H1 (cell line): Measurements from ENCODE around the gene SEMA4C. TPM values are rescaled to one million over a fixed set of nuclear protein-coding genes. Genes with fewer than 3 reads are reported as not detected.

Experiments used
- CBX8 ChIP-seq: fragments of 300-800, 300-1000 bp; sonication (generic); IDR thresholded peaks from 2 replicates; pipeline ENCODE4 v1.7.1; 2016; ENCODE audit warnings: low read depth, low read length, borderline replicate concordance
- CHD2 ChIP-seq: IDR thresholded peaks from 2 replicates; pipeline ENCODE4 v1.6.1; 2012; ENCODE audit warnings: low read length, improper control_type of control experiment
- CTCF ChIP-seq, 3 experiments: IDR thresholded peaks; 1 replicate in 2 of 3; 2 replicates in 1 of 3; pipeline versions ENCODE4 v1.5.1 to v1.6.1; 2011; ENCODE audit warnings: low read length in 3 of 3, mild to moderate bottlenecking in 3 of 3, inconsistent platforms in 2 of 3, low read depth in 1 of 3, moderate library complexity in 1 of 3; ENCODE audit not compliant: insufficient read depth in 1 of 3; ENCODE audit errors: control extremely low read depth in 1 of 3
- E2F6 ChIP-seq: IDR thresholded peaks from 2 replicates; pipeline ENCODE4 v1.6.1; 2012; ENCODE audit warnings: inconsistent platforms
- EGR1 ChIP-seq: IDR thresholded peaks from 2 replicates; pipeline ENCODE4 v1.6.1; 2011; ENCODE audit warnings: low read depth, low read length, borderline replicate concordance
- GTF2F1 ChIP-seq: IDR thresholded peaks from 2 replicates; pipeline ENCODE4 v1.6.1; 2012; ENCODE audit warnings: low read depth, low read length, improper control_type of control experiment, borderline replicate concordance
- HDAC6 ChIP-seq: IDR thresholded peaks from one replicate; pipeline ENCODE4 v1.7.1; 2012; ENCODE audit warnings: low read depth, mild to moderate bottlenecking, inconsistent platforms, low read length, moderate library complexity
- JUN ChIP-seq: IDR thresholded peaks from 2 replicates; pipeline ENCODE4 v1.6.1; 2011; ENCODE audit warnings: low read depth, mild to moderate bottlenecking, improper control_type of control experiment, low read length
- KDM1A ChIP-seq: fragments of 200-600, 300-600 bp; sonication (generic); IDR thresholded peaks from 2 replicates; pipeline ENCODE4 v1.7.1; 2016; ENCODE audit warnings: mild to moderate bottlenecking, low read length, borderline replicate concordance
- MAFK ChIP-seq: IDR thresholded peaks from 2 replicates; pipeline ENCODE4 v1.6.1; 2012; ENCODE audit warnings: low read depth, mild to moderate bottlenecking, improper control_type of control experiment, low read length
- NANOG ChIP-seq: IDR thresholded peaks from 2 replicates; pipeline ENCODE4 v1.6.1; 2011; ENCODE audit warnings: low read length, low read depth, mild to moderate bottlenecking, inconsistent platforms; ENCODE audit not compliant: insufficient read depth, poor library complexity, severe bottlenecking
- PHF8 ChIP-seq: fragments of 200-600 bp; sonication (generic); conservative IDR thresholded peaks from 2 replicates; pipeline ENCODE4 v1.7.1; 2012; ENCODE audit warnings: low read depth, mild to moderate bottlenecking, inconsistent platforms, low read length, moderate library complexity
- POLR2A ChIP-seq, 2 experiments: IDR thresholded peaks; 1 replicate in 1 of 2; 2 replicates in 1 of 2; pipeline ENCODE4 v1.6.1; 2011; ENCODE audit warnings: low read depth in 2 of 2, low read length in 2 of 2, mild to moderate bottlenecking in 2 of 2; ENCODE audit errors: control extremely low read depth in 1 of 2
- RFX5 ChIP-seq: IDR thresholded peaks from 2 replicates; pipeline ENCODE4 v1.6.1; 2011; ENCODE audit warnings: low read depth, low read length, improper control_type of control experiment, borderline replicate concordance
- SAP30 ChIP-seq: fragments of 300-600 bp; sonication (generic); IDR thresholded peaks from 2 replicates; pipeline ENCODE4 v1.7.1; 2012; ENCODE audit warnings: low read length, moderate library complexity, mild to moderate bottlenecking, inconsistent platforms; ENCODE audit not compliant: insufficient read depth, insufficient replicate concordance
- SIN3A ChIP-seq, 2 experiments: IDR thresholded peaks in 1 of 2; conservative IDR thresholded peaks in 1 of 2; 2 replicates each; pipeline ENCODE4 v1.6.1; 2011 to 2012; ENCODE audit warnings: low read length in 2 of 2, improper control_type of control experiment in 1 of 2, low read depth in 1 of 2, mild to moderate bottlenecking in 1 of 2
- SP1 ChIP-seq: IDR thresholded peaks from 2 replicates; pipeline ENCODE4 v1.6.1; 2011; ENCODE audit warnings: low read depth, low read length
- SRF ChIP-seq: IDR thresholded peaks from 2 replicates; pipeline ENCODE4 v1.6.1; 2011; ENCODE audit warnings: mild to moderate bottlenecking, low read depth, low read length, moderate library complexity
- TAF1 ChIP-seq: IDR thresholded peaks from 2 replicates; pipeline ENCODE4 v1.6.1; 2011; ENCODE audit warnings: mild to moderate bottlenecking, low read depth, low read length
- TBP ChIP-seq: IDR thresholded peaks from 2 replicates; pipeline ENCODE4 v1.6.1; 2011; ENCODE audit warnings: low read depth, low read length, improper control_type of control experiment
- YY1 ChIP-seq: IDR thresholded peaks from 2 replicates; pipeline ENCODE4 v1.6.1; 2011; ENCODE audit warnings: low read depth, mild to moderate bottlenecking, low read length
- polyA plus RNA-seq, 7 experiments: library from polyadenylated mRNA; depleted of rRNA in 3 of 7; stranded (reverse) in 5 of 7; unstranded in 2 of 7; fragments of >200 nt in 5 of 7; fragments of 200-250 nt in 2 of 7; gene quantifications; 1 replicate in 5 of 7; 2 replicates in 1 of 7; 4 replicates in 1 of 7; pipeline versions ENCODE4 v1.2.1 to v1.2.3, GENCODE V29; 2011 to 2013; ENCODE audit warnings: missing spikeins in 2 of 7, mixed read lengths in 2 of 7
- total RNA-seq: library from RNA; stranded (reverse); fragmentation: NEBNext Ultra II Directional; extraction: Animal tissue kit (Norgen Biotek cat#: 25700); gene quantifications from 2 replicates; pipeline ENCODE4 v1.2.1, GENCODE V29; 2021

The SEMA4C gene
- total and polyA plus RNA-seq, 2 of the 8 experiments (the other 6 are each of a cell fraction or from before 2014, with no cell fraction given), result 47.5 to 67.3 TPM

- no peak for TF ChIP-seq KDM1A
- TF ChIP-seq GTF2F1, result no peak
- TF ChIP-seq POLR2A (IDR thresholded peaks at IDR 0.05; ENCODE audit: control extremely low read depth in 1 of 2, low read depth in 2 of 2, low read length in 2 of 2), result 0 out of 3 replicates have a peak, but pooled peaks of 1 of the 2 experiments have one; percentile 9
- peak in 2 of 3 experiments; percentile 83 to 94; a peak in 3 of 4 replicates for TF ChIP-seq CTCF (IDR thresholded peaks at IDR 0.05; ENCODE audit: control extremely low read depth in 1 of 3, insufficient read depth in 1 of 3, low read depth in 1 of 3, low read length in 3 of 3)
- no peak for TF ChIP-seq SAP30
- TF ChIP-seq YY1, result peak; percentile 24; the same call in 1 of the 2 replicates
- peak; percentile 71 for TF ChIP-seq TAF1
- peak; percentile 65 for TF ChIP-seq PHF8
- TF ChIP-seq JUN, result no peak
- no peak for TF ChIP-seq CBX8
- no peak for TF ChIP-seq MAFK
- peak; percentile 36 for TF ChIP-seq NANOG
- TF ChIP-seq SP1, result peak; percentile 99
- TF ChIP-seq SRF, result no peak
- TF ChIP-seq SIN3A (conservative IDR thresholded peaks at IDR 0.05 in 1 of 2, IDR thresholded peaks at IDR 0.05 in 1 of 2; ENCODE audit: low read depth in 1 of 2, low read length in 2 of 2), result peak in 1 of 2 experiments; percentile 76; a peak in 2 of 4 replicates
- peak; percentile 11; the same call in 1 of the 2 replicates for TF ChIP-seq TBP
- 0 out of 2 replicates have a peak, but pooled peaks have one; percentile 32 for TF ChIP-seq E2F6
- 0 out of 2 replicates have a peak, but pooled peaks have one; percentile 20 for TF ChIP-seq RFX5
- 0 out of 2 replicates have a peak, but pooled peaks have one; percentile 20 for TF ChIP-seq EGR1
- TF ChIP-seq CHD2, result peak; percentile 90
- TF ChIP-seq HDAC6, result no peak
Measured at GRCh38 chr2:96857667-96858372, 12.1 kb downstream of the SEMA4C start, which contains the start of gene ANKRD39 (continued).
